Activated T-cell treated with anti-CD3 and anti-CD28 coated beads for 48 hours (primary cell): ENCODE results near the gene CACNA2D3.

Experiments used
- DNase-seq: peaks from one replicate; pipeline ENCODE4 v3.0.0-alpha.2; 2020; ENCODE audit warnings: low read depth

CACNA2D3 gene

DNA sequence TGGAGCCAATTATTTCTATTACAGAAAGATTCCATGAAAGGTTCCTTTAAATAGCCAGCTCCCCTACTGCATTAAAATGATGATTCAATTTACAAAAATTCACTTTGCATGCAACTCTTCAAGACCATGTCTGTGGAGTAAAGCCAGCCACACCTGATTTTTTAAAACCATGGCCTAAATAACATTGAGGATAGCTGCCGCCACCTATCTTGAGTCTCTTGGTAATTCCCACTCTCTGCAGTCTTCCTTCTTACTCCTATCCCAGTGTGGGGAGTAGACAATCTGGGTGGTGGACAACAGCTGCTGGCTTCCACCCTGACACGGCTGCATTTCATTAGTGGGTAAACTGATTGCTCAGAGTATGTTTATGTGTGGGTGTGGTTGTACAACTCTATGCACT, 794.8 kb downstream of the CACNA2D3 start:
- DNase-seq = no peak

GRCh38 chr3:54917862-54918261, 795.5 kb downstream of the CACNA2D3 start:
- DNase-seq = no peak

DNA sequence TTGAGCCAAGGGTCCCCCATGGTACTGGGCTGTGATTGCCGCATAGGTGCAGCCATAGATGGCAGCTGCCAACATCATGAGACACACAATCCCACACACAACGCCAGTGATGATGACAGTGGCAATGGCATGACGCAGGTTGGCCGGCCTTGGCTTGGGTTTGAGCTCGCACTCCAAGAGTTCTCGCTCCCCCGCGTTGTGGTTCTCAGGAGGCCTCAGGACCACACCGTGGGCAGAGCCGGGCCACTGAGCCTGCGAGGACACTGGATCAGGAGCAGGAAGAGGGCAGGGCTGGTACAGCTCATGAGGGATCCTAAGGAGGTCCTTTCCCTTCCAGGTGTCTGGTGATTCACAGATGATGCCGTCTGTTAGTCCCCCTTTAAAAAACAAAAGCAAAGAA, 796.2 kb downstream of the CACNA2D3 start:
- no peak for DNase-seq

DNA sequence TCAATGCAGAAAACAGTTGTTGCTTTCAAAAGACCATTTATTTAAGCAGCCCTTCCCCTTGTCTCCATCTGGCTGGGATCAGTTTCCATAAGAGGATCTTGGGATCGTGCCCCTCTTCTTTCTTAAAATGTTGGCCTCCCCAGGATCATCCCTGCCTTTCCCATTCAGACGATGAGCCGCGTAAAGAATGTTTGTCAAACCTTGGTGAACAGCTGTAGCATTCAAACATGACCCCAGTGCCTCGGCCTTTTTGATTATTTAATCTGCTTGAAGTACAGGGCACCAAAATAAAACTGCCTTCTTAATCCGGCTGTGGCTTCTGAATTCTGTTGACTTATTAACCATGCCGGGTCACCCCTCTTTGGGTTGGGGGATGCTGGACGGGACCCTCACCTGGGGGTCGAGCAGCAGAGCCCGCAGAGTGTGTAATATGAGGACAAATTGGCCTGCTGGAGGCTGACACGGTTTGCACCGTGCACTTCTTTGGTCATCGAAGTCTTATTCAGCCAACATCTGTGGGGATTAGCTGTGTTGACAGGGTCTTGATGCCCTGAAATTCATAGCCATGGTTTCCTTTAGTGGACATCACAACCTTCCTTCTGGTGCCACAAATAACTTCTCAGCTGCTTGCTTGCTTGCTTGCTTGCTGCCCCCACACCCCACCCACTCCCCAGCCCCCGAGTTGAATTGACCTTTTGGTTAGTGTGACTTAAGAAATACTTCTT, 805.9 kb downstream of the CACNA2D3 start, which contains the start of gene LRTM1:
Gene LRTM1, minus strand, starts transcription at position 14 of the 725 bp plus-strand sequence. CDS start 148 bp downstream, outside the sequence.
- no peak for DNase-seq

DNA sequence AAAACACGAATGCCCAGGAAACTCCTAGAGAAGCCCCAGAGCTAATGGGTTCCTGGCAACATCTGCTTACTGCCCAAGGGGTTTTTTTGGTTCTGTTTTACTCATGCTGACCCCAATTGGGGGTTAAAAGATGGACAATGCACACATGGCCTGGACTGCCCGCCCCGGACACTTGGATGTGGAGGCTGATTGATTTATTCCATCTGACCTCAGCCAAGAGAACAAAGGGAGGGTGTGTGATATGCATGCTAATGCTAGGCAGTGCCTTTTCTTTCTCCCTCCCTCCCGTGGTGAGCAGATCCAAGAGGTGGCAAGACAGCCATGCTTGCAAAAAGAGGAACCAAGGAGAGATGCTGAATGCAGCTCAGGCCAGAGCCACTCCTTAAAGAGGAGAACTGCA, 808.8 kb downstream of the CACNA2D3 start:
- DNase-seq = no peak

DNA sequence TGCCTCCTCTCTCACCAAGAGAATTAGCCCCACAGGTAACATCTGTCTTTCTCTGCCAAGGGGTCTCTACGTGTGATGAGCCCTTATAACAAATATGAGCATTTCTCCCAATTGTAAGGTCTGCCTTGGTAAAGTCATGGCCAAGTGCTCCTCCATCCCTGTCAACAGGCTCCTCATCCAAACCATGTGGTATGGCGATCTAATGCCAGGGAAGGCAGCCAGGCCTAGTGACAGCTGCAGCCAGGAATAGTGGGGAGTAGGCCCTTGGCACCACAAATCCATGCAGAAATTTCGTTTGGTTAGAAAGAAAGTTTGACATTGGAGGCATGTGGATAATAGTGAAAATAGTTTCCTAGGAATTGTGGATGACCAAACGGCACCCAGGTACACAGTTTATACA, 810.3 kb downstream of the CACNA2D3 start:
- no peak for DNase-seq

- DNase-seq = no peak
Observed at GRCh38 chr3:54935869-54936268, 813.5 kb downstream of the CACNA2D3 start.

- DNase-seq = no peak
Observed at GRCh38 chr3:54936561-54936960, 814.2 kb downstream of the CACNA2D3 start.

GRCh38 chr3:54939557-54940300, 817.4 kb downstream of the CACNA2D3 start:
- DNase-seq = no peak

DNA sequence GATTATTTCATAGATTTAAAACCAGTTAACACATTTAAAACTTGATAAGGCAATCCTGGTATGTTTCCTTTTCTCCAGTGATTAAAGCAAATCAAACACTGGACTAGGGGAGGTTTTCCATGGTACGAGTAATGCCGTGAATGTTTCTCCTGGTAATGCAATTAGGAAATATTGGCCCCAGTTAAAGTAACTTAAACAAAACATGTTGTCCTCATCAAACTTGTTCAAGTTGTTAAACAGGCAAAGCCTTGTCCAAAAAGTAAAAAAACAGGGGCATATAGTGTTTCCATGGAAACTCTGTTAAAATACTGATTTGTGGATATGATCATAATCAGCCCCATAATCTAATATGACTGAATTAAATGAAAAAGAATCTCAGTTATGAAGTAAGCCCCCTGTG, 818.6 kb downstream of the CACNA2D3 start:
- DNase-seq = no peak

DNA sequence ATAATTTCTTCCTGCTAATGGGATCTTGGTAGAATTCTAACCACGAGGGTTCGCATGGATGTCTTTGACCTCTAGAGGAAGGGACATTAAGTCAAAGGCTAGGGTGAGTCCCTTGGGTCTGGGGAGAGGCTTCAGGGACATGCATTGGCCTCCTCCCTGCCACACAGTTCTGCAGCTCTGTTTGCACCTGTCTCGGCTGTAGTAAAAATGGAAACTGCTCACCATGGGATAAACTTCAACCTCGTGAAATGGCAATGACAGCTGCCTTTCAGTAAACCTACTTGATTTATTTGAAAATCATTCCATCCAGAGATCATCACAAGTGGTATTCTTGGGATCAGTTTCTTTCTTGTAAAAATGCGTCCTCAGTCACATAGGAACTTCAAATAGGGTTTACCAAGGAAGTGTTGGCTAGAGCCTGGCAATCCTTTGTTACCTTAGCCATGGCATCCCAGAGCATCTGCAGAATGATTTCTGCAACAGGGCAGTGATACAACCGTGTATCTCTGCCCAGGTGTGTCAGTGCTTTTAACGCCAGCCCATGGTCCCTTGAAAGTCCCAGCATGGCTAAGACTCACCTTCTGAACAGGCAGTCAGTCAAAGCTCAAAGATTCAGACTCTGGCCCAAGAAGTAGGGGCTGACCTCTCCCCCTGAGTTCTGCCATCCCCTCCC, 819.5 kb downstream of the CACNA2D3 start:
- no peak for DNase-seq

DNA sequence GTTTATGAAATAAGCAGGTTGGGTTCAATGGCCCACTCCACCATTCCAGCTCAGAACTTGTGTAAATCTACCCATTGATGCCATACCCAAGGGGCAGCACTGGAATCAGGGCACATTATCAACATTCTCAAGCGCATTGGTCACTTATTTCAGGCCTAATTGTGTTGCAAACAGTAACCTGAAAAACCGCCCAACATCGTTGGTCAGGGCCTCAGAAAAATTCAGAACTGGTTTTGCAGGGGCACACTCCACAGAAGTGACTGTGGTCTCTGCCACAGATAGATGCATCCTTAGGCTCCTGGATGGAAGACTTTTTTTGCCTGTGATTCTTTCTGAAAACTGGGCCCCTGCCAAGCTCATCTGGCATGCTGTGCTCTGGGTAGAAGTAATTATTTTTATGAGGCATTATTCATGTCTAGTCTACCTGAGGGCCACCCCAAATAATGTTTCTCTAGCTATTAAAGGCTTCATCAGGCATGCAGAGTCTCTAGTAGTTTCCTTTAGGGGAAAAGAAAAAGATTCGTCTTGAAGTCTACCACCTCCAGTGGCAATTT, 827.2 kb downstream of the CACNA2D3 start:
- DNase-seq = no peak

DNA sequence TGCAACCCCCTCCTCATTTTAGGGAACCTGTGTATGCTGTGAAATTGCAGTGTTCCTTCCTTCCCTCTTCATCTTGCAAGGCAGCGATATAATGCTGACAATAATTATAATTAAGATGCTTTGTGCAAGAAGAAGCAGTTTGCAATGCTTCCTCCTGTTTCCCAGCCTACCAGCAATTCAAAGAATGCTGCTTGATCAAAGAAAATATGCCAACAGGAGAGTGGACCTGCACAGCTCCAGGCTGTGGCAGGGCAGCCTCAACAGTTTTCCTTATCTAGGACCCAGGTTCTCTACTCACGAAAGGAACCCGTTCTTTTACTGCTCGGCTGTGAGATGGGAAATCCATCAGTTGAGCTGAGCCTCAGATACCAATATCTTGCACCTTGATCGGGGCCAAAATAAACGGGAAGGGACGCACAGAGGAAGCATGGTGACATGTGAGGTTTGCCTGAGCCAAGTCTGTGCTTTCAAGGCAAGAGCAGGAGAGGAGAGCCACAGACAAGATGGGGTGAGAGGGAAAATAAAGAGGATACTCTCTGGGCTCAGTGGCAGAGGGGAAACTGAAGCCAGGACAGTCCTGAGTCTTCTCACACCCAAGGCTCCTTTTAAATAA, 828.1 kb downstream of the CACNA2D3 start:
- DNase-seq = no peak

- no peak for DNase-seq
Observed at GRCh38 chr3:54951405-54951804, 829.1 kb downstream of the CACNA2D3 start.

DNA sequence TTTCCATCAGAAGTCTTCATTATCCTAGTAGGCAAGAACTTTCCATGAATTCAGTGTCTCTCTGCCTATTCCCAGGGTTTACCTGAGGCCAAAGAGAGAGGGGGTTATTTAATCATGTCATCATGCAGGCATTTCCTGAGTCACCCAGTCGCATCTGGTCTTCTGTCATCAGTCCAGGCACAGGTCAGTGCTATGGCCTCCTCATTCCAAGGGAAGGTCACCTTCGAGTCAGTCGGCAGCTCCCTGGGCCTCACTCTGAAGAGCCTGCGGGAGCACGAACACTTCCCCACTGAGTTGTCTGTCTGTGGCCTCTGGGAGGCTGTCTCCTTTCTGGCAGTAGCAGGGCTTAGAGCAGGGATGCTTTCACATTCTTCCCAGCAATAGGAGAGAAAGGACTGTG, 831.7 kb downstream of the CACNA2D3 start:
- no peak for DNase-seq

GRCh38 chr3:54954521-54954920, 832.2 kb downstream of the CACNA2D3 start:
- no peak for DNase-seq

DNA sequence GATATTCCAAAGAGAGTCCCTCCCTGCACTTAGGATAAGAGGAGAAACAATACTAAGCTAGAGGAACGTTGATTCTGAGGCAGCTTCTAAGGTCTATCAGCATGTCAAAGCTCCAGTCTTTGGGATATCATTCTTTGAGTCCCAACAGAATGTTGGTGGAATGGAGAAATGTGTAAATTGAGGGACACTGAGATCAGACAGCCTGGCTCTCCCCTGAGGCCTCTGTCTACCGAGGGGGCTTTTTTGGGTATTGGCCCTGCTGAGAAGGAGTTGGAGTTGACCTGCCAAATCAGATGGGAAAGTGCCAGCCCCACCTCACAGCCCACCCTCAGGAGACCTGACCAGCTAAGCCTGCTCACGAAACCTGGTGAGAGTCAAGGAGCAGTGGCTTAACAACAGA, 833.1 kb downstream of the CACNA2D3 start:
- no peak for DNase-seq

- DNase-seq = no peak
Observed at GRCh38 chr3:54955941-54956340, 833.6 kb downstream of the CACNA2D3 start.

DNA sequence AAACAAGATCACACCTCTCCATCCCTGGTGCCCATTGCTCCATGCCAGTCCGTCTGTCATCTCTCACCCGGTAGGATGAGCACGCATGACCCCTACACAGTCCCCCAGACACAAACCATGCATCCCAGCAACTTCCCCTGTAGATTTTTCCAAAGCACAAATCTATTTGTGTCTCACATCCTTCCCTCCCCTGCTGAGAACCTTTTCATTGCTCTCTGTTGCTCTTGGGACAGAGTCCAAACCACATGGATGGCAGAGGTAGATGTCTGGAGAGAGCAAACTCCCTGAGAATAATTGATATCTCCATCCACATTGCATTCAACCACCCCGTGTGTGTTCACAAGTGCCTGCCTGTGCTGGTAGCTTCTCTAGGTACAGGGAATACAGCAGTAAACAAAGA, 835.4 kb downstream of the CACNA2D3 start:
- DNase-seq = no peak

GRCh38 chr3:54960082-54960481, 837.7 kb downstream of the CACNA2D3 start:
- no peak for DNase-seq

- no peak for DNase-seq
Observed at GRCh38 chr3:54960701-54961100, 838.3 kb downstream of the CACNA2D3 start.

DNA sequence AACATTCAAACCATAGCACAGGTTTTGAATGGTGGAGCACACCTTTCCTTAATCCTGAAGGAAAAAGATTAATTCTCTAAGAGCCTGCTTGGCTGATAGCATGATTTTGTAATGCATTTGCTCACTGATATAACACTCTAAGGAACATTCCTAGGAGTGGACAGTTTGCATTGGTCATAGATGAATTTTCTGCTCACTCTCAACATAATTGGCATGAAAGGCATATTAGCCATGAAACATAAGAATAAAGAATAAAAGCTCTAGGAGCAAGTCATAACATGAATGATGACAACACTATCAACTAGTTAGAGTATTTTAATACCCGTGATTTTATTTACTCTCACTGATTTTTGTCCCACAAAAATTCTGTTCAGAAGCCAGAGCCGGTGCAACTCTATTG, 839.8 kb downstream of the CACNA2D3 start:
- DNase-seq = no peak
